ENCODE data around the gene IL3.

DNA sequence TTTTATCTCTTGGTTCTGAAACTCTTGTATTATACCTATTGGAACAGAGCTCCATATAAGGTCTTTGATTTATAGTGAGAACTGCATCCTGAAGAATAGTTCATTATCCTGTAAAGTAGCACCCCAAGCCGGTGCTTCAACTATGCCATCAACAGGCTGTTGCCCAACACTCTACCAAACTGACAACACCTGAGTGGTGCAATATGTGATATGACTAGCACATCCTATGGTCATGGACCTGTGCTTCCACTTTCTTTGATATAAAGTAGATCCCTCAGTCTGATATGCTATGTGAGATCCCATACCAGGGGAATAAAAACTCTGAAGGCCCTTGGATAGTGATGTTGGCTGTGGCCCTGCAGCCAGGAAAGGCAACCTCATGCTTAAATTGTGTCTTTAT, 28.9 kb downstream of the IL3 start:
- no peak for TF ChIP-seq RARB (CRISPR knock-in tag; IDR thresholded peaks at IDR 0.05)
- no peak for TF ChIP-seq ZFP30 (CRISPR knock-in tag; IDR thresholded peaks at IDR 0.05)
